Measurements from ENCODE around the gene ATP2C2. TPM values are rescaled to one million over a fixed set of nuclear protein-coding genes. Genes with fewer than 3 reads are reported as not detected.
"Not testable (repeated sequence)": the region's sequence is repeated elsewhere in the genome, so short reads cannot be mapped to it uniquely, and the experiment has no call there.

The ATP2C2 gene
- polyA plus RNA-seq, 3 donors: 0.52 to 1.8 (median 0.98) TPM

DNA sequence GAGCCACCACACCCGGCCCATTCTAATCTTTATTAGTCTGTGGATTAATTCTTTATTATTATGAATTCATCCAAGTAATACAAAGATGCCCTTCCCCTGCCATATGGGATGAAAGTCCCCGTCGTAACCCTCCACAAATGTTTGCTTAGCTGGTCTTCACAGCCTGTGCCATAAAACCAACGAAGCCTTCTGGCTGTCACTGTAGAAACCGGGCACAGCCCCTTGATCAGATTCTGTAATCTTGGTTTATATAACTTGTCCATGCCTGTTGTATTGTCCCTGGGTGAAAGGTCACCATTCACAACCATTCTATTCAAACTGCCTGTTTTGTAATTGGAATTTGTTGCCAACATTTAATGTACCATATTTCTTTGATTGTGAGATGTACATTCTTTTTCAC is 66.5 kb downstream of the ATP2C2 start:
- DNase-seq (ENCODE audit: extremely low read depth in 1 of 11, low read depth in 9 of 11, low spot score in 4 of 11): no peak

DNA sequence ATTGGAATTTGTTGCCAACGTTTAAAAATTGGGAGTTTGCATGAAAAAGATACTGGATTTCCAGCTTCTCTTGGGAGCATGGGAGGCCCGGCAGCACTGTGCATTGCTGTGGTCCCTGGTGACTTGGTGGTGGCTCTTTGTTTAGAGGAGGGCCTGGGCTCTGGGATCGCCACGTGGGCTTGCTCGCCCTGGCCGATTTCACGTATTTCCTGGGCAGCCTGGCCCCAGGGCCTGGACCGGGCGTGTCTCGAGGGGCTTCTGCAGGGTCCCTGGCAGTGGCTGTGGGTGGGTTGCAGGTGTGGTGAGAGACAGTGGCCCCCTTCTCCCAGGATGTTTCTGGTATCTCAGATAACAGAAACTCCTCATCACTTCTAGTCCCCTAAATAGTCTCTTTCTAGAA is 67.9 kb downstream of the ATP2C2 start:
- no peak for DNase-seq (ENCODE audit: extremely low read depth in 1 of 11, low read depth in 9 of 11, low spot score in 4 of 11)

DNA sequence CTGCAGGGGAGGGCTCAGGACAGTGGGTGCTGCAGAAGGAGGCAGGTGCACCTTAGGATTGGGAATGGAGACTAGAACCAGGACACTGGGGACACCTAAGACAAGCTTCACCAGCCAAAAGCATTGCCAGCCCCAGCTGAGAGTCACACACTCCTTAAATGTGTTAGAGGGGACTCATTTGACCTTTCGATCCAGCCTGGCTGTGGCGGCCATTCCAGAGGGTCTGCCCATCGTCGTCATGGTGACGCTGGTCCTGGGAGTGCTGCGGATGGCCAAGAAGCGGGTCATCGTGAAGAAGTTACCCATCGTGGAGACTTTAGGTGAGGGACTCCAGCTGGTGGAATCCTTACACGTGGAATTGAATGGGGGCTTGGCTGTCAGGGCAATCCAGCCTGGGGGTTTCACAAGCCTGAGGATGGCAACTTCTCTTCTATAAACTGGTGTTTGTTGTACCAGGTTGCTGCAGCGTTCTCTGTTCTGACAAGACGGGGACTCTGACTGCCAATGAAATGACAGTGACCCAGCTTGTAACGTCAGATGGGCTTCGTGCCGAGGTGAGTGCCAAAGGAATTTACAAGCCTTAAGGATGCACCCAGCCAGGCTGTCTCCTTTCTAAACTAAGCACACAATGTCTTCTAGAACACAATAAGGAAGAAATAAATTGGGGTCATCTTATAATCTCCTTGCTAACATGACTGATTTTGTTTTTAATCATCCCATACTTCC is 70.8 kb downstream of the ATP2C2 start:
- no peak for DNase-seq (ENCODE audit: extremely low read depth in 1 of 11, low read depth in 9 of 11, low spot score in 4 of 11)

DNA sequence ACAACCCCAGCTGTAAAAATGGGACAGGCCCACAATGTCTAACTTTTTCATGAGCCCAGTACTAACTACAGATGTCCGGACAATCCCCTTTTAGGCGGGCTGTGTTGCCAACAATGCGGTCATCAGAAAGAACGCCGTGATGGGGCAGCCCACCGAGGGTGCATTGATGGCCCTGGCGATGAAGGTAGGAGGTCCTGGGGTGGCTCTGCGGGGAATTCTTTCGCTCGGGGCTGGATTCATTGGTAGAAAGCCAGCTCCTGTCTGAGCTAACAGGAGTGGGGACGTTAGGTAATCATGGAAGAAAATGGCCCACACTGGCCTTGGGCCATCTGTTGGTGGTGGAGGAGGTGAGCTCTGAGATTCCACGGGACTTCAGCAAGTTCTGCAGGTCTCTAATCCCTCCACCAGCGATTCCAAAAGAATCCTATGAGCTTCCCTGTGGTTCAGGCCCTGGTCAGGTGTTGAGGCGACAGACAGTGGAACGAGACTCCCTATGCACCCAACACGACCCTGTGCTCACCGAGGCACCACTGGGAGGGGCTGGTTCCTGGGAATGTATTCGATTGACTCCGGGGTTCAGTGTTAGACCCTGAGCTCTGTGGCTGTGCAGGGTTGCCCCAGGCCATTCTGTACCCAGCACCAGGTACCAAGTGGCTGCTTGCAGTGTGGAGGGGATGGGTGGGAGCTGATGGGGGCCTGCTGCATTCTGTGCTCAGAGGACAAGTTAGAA is 74.2 kb downstream of the ATP2C2 start:
- DNase-seq (ENCODE audit: extremely low read depth in 1 of 11, low read depth in 9 of 11, low spot score in 4 of 11): no peak

DNA sequence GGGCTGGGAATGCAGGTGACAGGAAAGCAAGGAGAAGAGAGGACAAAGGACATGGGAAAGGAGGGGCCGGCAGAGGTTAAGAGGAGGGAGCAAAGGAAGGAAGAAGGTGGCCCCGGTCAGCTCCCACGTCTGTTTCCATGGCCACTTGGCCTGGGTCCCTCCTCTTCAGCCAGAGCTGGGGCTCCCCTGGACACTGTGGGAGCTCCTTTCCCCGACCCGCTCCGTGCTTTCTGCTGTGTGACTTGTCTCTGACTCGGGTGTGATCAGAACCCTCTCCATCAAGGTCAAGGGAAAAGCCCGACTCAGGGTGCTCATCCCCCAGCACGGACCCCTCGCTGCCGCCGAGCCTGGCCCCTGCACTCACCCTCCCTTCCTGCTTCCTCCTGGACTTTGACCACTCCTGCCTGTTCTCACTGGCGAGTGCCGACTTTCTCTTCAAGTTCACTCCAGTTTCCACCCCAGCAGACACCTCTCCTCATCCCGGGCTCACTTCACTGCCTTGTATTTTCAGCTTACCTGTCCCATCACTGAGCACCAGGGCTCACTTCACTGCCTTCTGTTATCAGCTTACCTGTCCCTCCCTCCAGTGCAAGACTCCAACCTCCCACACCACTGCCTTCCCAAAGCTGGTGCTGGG is 74.9 kb downstream of the ATP2C2 start:
- DNase-seq (ENCODE audit: extremely low read depth in 1 of 11, low read depth in 9 of 11, low spot score in 4 of 11): peak in 3 of 11 donors; percentile 30 to 43 (median 31)

DNA sequence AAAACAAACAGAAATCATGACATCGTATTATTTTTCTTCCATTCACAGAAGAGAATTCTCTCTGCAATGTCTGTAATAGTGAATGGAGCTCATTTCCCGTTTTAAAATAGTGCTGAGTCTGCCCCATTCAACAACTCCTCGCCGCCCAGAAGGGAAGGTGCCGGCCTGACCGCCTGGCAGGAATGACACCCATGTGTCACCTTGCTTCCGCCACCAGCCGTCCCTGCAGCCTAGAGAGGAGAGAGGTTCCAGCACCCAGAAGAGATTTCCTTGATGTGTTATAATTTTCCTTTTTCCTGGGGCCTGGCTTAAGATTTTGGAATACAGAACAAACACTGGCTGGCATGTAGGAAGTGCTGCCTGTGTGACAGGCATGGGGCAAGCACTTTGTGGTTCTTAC is 76.1 kb downstream of the ATP2C2 start:
- no peak for DNase-seq (ENCODE audit: extremely low read depth in 1 of 11, low read depth in 9 of 11, low spot score in 4 of 11)

DNA sequence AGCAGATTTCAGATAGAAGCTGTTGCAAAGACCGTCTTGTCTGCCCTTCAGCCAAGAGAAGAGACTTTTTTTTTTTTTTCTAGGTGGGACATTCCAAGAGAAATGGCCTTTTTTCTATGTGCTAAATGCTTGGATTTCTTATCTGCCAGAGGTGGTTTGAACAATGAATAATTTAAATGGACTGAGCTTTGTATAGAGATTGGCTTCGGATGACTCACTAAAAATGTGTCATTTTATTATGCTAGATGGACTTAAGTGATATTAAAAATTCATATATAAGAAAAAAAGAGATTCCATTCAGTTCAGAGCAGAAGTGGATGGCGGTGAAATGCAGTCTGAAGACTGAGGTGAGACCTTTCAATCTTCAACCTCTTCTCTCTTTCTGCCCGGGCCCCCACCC is 77.7 kb downstream of the ATP2C2 start:
- DNase-seq (ENCODE audit: extremely low read depth in 1 of 11, low read depth in 9 of 11, low spot score in 4 of 11): no peak

DNA sequence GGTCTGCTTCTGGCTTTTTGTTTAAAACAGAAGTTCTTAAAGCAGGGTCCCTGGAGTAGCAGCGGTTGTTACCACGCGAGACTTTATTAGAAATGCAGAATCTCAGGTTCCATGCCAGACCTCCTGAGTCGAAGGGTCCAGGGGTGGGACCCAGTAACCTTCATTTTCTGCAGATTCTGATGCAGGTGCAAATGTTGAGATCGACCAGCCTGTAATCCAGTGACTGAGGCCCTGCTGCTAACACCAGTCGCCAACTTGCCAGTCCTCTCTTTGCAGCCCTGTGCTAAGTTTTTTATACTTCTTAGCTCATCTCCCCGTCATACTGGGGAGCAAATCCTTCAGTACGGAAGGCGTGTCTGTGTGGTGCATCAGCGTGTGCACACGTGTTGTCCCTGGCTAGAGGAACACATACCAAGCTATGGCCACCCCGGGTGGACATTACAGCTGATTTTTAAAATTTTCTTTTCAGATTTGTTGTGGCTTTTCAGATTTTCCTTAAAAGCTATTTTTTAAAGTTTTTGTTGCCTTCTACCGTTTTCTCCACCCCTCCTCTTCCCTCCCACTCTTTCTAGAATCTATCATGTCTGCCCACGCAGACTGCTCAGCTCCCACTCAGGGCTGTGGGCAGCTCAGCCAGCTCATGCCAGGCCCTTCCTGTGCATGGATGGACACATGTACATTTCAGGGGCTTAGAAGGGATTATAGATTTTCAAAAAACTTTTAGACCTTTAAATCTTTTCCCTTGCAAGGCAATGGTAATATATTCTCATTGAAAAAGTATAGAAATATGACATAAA is 78.5 kb downstream of the ATP2C2 start:
- DNase-seq (ENCODE audit: extremely low read depth in 1 of 11, low read depth in 9 of 11, low spot score in 4 of 11): no peak

DNA sequence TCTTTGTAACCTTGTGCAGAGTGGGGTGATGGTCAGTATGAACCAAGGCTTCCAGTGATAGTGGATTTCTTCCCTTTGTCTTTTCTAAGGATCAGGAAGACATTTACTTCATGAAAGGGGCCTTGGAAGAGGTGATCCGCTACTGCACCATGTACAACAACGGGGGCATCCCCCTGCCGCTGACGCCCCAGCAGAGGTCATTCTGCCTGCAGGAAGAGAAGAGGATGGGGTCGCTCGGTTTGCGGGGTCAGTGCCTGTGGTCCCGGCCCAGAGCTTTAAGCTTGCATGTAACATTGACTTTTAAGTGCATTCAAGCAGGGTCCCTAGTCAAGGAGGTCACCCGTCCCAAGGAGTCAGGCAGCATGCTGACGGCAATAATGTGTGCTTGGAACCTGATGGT is 80.1 kb downstream of the ATP2C2 start:
- no peak for DNase-seq (ENCODE audit: extremely low read depth in 1 of 11, low read depth in 9 of 11, low spot score in 4 of 11)

DNA sequence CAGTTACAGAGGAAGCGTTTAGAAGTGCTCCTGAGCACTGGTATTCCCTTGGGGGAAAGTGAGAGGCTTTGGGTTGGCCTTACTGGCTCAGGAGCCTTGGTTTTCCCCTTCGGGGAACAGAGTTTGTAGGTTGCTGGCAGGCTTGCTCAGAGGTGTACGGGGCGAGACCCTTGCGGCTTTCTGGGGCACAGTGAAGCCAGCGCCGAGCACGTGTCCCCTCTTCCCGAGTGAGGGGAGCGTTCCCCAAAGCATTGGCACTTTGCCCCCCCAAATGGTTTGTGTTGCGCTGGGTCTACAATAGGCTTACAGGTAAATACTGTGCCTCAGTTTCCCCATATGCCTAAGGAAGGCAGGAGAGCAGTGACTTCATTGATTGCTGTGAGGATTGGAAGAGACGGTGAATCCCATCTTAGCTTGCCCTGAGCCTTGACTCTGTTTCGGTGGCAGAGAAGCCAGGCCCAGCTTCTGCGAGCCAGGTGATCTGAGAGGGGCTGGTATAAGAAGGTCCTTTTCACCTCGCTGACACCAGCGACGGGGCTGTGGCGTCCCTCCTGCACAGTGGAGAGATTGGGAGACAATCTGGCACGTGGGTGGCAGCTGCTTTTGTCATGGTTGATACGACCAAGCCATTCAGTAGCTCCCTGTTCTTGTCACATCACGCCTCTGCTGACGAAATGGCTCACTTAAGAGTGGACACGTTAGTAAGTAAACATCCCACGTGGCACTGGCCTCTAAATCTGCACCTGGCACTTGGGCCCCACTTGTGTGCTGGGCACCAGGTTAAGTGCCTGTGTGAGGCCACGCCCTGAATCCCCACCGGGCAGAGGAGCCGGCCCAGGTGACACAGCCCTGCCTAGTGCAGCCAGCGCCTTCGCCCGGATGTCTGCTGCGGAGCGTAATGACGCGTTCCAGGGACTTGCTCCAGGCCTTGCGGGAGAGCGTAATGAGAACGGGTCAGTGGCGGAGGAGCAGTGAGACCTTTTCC is 81.1 kb downstream of the ATP2C2 start:
- DNase-seq (ENCODE audit: extremely low read depth in 1 of 11, low read depth in 9 of 11, low spot score in 4 of 11): no peak

DNA sequence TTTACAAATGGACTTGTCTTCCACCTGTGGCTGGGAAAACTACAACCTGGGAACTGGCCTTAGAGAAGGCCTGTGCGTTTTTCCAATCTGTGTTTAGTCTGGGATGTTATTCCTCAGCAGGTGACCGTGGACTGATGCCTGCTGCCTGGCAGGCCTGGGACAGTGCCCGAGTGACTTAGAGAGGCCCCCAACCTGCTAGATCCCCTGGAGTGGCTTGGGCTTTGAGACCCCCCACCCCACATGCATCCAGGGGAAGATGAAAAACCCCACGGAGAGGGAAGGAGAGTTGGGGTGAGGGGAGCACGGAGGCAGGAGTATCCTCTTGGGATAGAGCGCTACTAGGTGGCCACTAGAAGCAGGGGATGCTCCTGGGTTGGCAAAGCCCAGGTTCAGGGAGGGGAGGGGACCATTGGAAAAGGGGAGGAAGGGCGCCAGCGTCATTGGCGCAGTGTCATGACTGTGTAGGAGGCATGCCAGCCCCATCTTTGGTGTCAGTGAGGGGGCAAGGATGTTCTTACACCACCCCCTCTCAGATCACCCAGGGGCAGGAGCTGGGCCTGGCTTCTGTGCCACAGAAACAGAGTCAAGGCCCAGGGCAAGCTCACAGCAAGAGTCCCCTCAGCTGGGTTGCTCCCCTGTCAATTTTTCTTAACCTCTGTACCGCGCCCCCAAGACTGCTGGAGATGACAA is 82.0 kb downstream of the ATP2C2 start:
- no peak for DNase-seq (ENCODE audit: extremely low read depth in 1 of 11, low read depth in 9 of 11, low spot score in 4 of 11)

DNA sequence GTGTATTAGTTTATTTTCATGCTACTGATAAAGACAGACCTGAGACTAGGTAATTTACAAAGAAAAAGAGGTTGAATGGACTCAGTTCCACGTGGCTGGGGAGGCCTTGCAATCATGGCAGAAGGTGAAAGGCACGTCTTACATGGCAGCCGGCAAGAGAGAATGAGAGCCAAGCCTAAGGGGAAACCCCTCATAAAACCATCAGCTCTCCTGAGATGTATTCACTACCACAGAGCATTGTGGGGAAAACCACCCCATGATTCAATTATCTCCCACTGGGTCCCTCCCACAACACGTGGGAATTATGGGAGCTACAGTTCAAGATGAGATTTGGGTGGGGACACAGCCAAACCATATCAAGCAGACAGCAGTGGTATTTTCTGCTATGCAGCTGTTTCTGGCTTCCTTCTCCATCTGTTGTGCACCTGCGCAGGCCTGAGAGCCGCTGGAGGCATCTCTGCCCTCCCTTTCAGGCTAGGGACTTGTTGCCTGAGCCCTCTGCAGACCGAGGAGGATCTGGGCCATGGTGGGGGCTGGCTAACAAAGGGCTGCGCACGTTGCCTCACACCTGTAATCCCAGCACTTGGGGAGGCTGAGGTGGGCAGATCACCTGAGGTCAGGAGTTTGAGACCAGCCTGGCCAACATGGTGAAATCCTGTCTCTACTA is 82.8 kb downstream of the ATP2C2 start:
- not testable (repeated sequence) for DNase-seq (ENCODE audit: extremely low read depth in 1 of 11, low read depth in 9 of 11, low spot score in 4 of 11)

DNA sequence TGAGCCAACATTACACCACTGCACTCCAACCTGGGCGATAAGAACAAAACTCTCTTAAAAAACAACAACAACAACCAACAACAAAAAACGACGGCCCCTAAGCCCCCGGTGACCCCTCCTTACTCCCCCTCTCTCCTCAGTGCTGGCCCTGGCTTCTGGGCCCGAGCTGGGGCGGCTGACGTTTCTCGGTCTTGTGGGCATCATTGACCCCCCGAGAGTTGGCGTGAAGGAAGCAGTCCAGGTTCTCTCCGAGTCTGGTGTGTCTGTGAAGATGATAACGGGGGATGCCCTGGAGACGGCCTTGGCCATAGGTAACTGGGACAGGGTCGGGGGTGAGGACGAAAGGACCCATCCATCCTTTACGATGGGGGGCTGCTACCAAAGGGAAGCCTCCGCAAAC is 83.4 kb downstream of the ATP2C2 start:
- no peak for DNase-seq (ENCODE audit: extremely low read depth in 1 of 11, low read depth in 9 of 11, low spot score in 4 of 11)

DNA sequence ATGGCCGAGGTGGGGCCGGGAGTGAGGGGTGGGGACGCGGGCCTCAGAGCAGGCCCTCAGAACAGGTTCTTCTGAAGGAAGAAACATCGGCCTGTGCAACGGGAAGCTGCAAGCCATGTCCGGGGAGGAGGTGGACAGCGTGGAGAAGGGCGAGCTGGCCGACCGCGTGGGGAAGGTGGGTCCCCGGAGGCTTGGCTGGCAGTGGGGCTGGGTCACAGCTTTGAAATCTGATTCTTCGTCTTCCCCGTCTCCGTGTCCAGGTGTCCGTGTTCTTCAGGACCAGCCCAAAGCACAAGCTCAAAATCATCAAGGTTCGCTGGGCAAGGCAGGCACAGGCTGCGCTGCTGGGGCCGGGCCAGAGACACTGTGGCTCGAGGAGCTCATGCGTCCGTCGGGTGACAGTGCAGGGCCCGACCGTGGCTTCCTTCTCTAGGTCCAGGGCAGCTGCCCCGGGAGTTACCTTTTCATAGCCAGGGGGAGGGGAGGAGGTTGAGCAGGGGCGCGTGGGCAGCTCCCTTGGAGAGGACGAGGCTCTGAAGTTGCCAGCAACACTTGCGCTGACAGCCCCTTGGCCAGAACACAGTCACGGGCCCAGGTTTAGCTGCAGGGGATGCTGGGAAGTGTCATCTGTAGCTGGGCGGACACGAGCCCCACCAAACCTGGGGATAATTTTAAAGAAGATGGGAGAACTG is 84.9 kb downstream of the ATP2C2 start:
- peak in 3 of 11 donors; percentile 17 to 35 (median 20) for DNase-seq (ENCODE audit: extremely low read depth in 1 of 11, low read depth in 9 of 11, low spot score in 4 of 11)

DNA sequence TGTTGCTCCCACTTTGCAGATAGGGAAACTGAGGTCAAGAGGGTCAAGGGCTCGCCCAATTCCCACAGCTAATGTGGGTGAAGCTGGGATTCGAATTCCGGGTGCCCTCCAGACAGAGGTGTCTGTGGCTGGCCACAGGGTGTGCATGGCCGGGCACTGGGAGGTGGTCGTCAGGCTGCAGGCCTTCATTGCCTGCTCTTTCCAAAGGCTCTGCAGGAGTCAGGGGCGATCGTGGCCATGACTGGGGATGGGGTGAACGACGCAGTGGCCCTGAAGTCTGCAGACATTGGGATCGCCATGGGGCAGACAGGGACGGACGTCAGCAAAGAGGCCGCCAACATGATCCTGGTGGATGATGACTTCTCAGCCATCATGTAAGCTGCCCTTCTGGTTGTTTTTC is 86.3 kb downstream of the ATP2C2 start:
- no peak for DNase-seq (ENCODE audit: extremely low read depth in 1 of 11, low read depth in 9 of 11, low spot score in 4 of 11)

DNA sequence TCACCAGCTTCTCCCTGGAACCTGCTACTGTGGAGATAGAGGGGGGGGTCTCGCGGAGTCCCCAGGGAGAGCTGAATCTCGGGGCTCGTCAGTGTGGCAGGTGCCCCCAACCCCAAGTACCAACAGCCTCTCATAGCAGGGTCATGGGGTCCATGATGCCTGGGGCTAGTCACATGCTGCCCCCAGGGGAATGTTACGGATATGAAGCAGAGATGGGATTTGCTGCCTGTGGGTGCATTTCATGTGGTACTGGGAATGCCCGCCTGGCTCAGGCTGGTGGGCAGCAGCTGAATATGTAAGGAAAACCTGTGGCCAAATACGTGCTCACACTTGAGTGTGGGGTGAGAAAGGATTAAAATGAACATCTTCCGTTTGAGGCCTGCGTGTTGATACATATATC is 86.7 kb downstream of the ATP2C2 start:
- no peak for DNase-seq (ENCODE audit: extremely low read depth in 1 of 11, low read depth in 9 of 11, low spot score in 4 of 11)
